ENCODE results near the gene CNPY4.

Gene CNPY4

GRCh38 chr7:100093498-100093897 lies 25.9 kb upstream of the CNPY4 start:
- TF ChIP-seq CTCF (IDR thresholded peaks at IDR 0.05; ENCODE audit: low read depth, low read length) = no peak
- DNase-seq (ENCODE audit: extremely low read depth, low read depth) = no peak

- TF ChIP-seq CTCF (IDR thresholded peaks at IDR 0.05; ENCODE audit: low read depth, low read length) = no peak
- DNase-seq (ENCODE audit: extremely low read depth, low read depth) = no peak
These were observed 25.4 kb upstream of the CNPY4 start for GRCh38 chr7:100093925-100094486.

GRCh38 chr7:100095289-100095688 lies 24.1 kb upstream of the CNPY4 start:
- TF ChIP-seq CTCF (IDR thresholded peaks at IDR 0.05; ENCODE audit: low read depth, low read length) = no peak
- no peak for DNase-seq (ENCODE audit: extremely low read depth, low read depth)

GRCh38 chr7:100095704-100096103 lies 23.7 kb upstream of the CNPY4 start:
- TF ChIP-seq CTCF (IDR thresholded peaks at IDR 0.05; ENCODE audit: low read depth, low read length) = no peak
- DNase-seq (ENCODE audit: extremely low read depth, low read depth) = no peak

- DNase-seq (ENCODE audit: extremely low read depth, low read depth) = no peak
- no peak for TF ChIP-seq CTCF (IDR thresholded peaks at IDR 0.05; ENCODE audit: low read depth, low read length)
These were observed 20.5 kb upstream of the CNPY4 start for GRCh38 chr7:100098913-100099312.

- no peak for TF ChIP-seq CTCF (IDR thresholded peaks at IDR 0.05; ENCODE audit: low read depth, low read length)
- no peak for DNase-seq (ENCODE audit: extremely low read depth, low read depth)
These were observed 20.0 kb upstream of the CNPY4 start for GRCh38 chr7:100099452-100099851.

GRCh38 chr7:100100420-100101015 lies 18.9 kb upstream of the CNPY4 start:
- no peak for TF ChIP-seq CTCF (IDR thresholded peaks at IDR 0.05; ENCODE audit: low read depth, low read length)
- peak; percentile 99 for DNase-seq (ENCODE audit: extremely low read depth, low read depth)

All from AG09319 (cell line).